Epithelial cell of esophagus (primary cell): ENCODE measurements around the gene NR6A1.
A peak's percentile ranks its signal among the peaks of the same experiment; 100 is the strongest.

Experiments used
- DNase-seq: peaks from one replicate; pipeline ENCODE4 v3.0.0; 2010; ENCODE audit warnings: low read depth
- H3K4me3 ChIP-seq: 2 replicates; pipeline ENCODE4 v1.5.1; 2011; ENCODE audit warnings: mild to moderate bottlenecking, low read length, control low read depth
- CTCF ChIP-seq: IDR thresholded peaks from 2 replicates; pipeline ENCODE4 v1.5.1; 2011; ENCODE audit warnings: low read depth, mild to moderate bottlenecking, low read length, control low read depth, inconsistent platforms; ENCODE audit not compliant: insufficient read depth; ENCODE audit errors: missing control alignments

Gene NR6A1

DNA sequence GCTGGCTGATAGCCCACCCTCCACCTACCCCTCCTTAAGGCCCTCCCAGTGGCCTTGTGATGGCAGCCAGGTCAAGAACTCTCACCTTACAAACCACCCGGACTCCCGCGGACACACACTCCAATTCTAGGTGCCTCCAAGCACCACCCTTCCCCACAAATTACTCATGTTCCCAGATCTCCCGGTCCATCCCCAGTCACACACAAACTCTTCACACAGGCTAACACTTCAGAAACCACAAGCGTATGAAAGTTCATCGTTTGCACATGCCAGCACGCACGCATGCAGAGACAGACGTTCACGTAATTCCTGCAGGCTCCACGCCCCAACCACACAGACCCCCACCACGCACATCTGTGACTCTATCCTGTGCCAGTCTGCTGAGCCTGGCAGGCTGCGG lies 281.9 kb downstream of the NR6A1 start:
- DNase-seq = peak; percentile 54
- TF ChIP-seq CTCF = no peak
- H3K4me3 ChIP-seq = no peak overlapping the region

DNA sequence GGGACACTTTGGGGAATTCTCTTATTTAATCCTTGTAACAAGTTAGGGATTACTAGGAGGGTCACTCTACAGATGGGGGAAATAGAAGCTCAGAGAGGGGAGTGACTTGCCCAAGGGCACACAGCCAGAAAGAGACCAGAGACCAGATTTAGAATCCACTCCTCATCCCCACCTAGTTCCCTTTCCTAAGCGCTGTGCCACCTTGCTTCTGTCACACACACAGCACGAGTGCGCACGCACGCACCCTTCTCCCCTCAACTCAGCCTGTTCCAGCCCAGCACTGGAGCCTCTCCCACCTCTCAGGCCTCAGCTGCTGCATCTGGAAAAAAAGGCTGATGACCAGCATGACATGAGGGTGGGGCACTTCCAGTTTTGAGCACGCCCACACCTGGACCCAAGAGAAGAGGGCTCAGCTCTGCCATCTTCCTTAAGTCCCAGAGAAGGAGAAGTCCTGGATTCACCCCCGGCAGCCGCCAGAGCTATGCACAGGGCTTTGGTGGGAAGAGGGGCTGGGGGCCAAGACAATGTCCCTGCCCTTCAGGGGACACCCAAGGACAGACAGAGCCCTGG lies 282.4 kb downstream of the NR6A1 start:
- no peak for TF ChIP-seq CTCF
- DNase-seq = no peak
- no peak overlapping the region for H3K4me3 ChIP-seq

DNA sequence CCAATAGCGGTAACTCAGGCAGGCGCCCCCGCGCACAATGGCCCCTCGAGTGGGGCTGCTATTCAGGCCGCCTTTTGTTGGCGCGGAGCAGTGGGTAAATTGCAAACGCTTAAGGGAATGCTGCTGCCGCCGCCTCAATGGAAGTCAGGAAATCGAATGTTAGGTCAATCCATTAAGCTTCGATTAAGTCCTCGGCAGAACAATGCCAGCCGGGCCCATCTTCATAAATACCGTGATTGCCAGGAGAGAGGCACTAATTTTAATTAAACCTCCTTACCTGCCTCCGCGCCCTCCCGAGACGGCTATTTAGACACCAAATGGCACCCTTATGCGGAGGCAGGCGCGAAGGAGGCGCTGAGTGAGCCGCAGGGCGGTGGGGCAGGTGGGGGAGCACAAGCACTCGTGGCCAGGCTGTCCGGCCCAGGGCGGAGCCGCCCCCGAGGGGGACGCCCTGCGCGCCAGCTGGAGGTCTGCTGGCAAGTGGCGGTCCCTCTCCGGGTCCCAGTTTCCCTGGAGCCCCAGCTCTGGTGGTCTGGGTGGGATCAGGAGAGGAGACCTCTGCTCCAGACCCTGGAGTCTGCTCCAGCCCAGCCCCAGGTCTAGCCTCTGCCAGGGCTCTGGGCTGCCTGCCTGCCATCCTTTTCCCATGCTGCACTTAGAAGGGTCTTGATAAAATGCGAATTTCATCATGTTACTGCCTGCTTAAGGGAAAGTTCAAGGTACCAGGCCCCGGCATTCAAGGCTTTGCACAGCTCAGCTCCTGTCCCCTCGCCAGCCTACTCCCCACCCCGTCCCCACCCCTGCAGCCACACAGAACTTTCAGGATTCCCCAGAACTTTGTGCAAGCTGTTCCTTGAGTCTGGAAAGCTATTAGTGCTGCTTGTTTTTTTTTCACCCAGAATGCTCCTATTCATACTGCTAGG lies 283.6 kb downstream of the NR6A1 start:
- H3K4me3 ChIP-seq = no peak overlapping the region
- TF ChIP-seq CTCF = no peak
- no peak for DNase-seq

GRCh38 chr9:124486778-124487259 lies 284.3 kb downstream of the NR6A1 start:
- no peak overlapping the region for H3K4me3 ChIP-seq
- no peak for TF ChIP-seq CTCF
- no peak for DNase-seq

- DNase-seq = no peak
Measured at GRCh38 chr9:124485936-124486335, 285.2 kb downstream of the NR6A1 start.

DNA sequence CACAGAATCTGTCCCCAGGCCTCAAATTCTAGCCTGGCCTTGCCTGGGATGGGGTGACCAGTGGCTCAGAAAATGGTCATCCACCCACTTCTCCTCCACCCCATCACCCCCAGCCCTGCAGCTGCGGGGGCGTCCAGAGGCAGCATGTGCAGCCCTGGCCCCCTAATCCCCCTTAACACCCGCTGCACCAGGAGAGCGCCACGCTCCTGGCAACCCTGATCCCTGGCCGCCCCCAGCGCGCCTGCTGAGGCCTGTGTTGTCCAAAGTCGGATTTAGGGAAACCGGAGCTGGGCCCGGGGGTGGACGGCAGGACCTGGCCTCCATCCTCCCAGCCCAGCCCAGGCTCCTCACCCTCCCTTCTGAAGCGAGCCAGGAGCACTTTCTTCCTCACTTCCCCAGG lies 285.9 kb downstream of the NR6A1 start:
- TF ChIP-seq CTCF = no peak
- no peak for DNase-seq
- H3K4me3 ChIP-seq = no peak overlapping the region

More at GRCh38 chr9:124485936-124486335, 285.2 kb downstream of the NR6A1 start:
- TF ChIP-seq CTCF = no peak
- H3K4me3 ChIP-seq = no peak overlapping the region
